Activated naive CD4-positive, alpha-beta T cell treated with Interleukin-2 at 50 U/mL for 16 hours (primary cell): Measurements from ENCODE around the gene ZDHHC19.
"Not testable (repeated sequence)": the region's sequence is repeated elsewhere in the genome, so short reads cannot be mapped to it uniquely, and the experiment has no call there.

Experiments
- DNase-seq: peaks from one replicate; pipeline ENCODE4 v3.0.0-alpha.2; 2020

ZDHHC19 gene

DNA sequence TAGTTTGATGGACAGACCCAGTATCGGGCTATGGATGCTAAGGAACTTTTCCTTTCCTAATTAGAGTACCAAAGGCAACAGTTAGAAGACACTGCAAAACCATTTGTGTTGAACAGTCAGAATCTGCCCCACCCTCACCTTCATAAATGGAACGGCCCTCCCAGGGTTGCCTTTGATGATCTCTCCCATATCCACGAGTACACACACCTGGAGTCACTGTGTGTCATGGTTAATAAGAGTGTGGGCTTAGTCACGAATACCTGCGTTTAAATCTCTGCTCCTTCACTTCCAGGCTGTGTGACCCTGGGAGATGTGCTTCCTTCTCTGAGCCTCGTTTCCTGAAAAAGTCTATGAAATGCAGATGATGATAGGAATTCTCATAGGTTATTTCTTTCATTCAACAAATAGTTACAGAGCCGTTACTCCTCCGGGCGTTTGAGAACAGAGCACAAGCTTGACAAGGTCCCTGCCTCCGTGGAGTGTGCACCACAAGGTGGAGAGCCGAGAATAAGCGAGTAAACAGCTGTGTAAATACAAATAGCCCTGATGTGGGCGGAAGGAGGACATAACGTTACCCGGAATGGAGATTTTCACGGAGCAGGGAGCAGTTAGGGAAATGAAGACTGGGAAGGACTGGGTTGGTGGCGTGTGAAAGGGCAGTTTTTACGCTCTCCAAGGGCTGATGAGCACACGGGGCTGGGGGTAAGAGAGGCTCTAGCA lies 11.8 kb upstream of the ZDHHC19 start:
- no peak for DNase-seq

DNA sequence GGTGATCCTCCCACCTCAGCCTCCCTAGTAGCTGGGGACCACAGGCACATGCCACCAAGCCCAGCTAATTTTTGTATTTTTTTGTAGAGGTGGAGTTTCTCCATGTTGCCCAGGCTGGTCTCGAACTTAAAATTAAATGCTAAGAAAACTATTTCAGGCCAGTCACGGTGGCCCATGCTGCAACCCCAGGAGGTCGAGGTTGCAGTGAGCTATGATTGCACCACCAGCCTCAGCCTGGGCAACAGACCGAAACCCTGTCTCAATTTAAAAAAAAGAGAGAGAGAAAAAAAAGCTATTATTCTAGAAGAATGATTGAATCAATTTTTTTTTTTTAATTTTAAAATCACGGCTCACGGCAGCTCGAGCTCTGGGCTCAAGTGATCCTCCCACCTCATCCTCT lies 9.8 kb upstream of the ZDHHC19 start:
- no peak for DNase-seq

DNA sequence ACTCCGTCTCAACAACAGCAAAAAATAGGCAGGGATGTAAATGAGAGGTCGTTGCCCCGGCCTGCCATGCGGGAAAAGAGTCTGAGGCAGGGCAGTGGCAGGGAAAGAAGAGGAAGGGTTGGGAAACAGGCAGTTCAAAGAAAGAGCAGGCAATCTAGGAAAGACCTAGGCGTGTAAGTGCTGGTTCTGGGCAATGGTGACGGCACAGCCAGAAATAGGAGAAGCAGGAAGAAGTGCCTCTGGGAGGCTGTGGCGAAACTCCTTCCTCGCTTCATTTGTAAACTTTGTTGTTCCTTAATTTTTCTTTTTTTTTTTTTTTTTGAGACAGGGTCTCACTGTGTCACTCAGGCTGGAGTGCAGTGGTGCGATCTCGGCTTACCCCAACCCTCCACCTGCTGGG lies 9.4 kb upstream of the ZDHHC19 start:
- DNase-seq: no peak

DNA sequence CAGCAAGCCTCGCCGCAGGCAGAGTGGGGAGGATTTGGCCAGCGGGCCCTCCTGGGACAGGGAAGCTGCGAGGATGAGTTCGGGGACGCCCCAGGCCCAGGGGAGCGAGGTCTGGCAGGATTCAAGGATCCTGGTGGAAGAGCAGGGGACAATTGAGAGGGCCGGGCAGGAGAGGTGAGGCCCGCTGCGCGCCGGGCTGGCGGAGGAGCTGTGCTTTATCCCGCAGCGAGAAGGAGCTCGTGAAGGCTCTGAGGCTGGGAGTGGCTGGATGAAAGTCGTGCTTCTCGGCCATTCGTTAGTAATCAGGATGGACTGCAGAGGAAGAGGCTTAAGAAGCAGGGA lies 8.7 kb upstream of the ZDHHC19 start:
- no peak for DNase-seq

DNA sequence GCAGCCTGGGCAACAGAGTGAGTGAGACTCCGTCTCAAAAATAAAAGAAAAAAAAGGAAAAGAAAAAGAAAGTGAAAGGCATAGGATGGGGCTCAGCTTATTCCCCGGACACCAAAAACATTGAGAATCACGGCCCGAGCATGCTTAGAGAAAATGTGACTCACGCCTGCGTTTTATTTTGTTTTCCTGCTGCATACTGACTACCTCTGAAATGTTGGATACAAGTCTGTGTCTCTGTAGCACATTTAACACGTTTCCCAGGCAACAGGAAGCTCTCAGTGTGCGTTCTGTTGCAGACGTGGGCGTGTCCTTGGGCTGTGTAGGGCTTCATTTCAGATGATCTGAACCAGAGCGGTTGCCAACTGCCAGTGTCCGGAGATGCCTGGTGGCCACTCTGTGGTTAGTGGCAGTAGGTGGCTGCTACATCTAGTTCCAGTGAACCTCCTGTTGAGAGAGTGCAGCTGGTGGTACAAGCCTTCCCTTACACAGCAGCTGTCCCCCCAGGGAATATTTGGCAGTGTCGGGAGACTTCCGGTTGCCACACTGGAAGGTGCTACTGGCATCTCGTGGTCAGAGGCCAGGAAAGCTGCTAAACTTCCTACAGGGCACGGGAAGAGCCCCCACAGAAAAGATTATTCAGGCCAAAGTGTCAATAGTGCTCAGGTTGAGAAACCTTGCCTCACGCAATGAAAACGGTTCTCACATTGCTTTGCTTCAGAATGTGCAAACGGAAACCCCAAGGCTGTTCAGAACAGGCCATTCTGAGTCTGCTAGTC lies 8.2 kb upstream of the ZDHHC19 start:
- DNase-seq: peak; percentile 56

DNA sequence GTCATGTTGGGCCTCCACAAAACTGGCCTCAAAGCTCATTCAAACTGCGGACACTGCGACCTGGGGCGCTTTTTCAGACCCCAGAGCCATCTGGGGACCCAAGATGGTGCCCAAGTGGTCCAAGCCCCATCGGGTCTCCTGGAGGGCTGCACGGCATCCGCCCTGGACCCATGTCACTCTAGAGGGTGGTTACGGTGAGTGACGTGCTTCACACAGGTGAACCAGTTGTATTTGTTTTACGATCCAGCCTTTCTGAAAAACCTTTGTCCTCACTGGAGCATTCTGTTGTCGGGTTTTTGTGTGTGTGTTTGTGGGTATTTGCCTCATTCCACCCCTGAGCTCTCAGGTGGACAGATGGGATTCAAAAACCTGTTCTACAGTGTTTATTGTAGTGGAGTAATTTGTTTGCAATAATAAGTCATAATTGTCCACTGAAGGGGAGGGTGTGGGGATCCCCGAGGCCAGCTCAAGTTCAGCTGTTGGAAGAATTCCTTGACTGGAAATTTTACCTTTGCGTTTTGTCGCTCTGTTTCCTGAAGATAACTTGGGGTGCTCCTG lies 7.0 kb upstream of the ZDHHC19 start:
- no peak for DNase-seq

DNA sequence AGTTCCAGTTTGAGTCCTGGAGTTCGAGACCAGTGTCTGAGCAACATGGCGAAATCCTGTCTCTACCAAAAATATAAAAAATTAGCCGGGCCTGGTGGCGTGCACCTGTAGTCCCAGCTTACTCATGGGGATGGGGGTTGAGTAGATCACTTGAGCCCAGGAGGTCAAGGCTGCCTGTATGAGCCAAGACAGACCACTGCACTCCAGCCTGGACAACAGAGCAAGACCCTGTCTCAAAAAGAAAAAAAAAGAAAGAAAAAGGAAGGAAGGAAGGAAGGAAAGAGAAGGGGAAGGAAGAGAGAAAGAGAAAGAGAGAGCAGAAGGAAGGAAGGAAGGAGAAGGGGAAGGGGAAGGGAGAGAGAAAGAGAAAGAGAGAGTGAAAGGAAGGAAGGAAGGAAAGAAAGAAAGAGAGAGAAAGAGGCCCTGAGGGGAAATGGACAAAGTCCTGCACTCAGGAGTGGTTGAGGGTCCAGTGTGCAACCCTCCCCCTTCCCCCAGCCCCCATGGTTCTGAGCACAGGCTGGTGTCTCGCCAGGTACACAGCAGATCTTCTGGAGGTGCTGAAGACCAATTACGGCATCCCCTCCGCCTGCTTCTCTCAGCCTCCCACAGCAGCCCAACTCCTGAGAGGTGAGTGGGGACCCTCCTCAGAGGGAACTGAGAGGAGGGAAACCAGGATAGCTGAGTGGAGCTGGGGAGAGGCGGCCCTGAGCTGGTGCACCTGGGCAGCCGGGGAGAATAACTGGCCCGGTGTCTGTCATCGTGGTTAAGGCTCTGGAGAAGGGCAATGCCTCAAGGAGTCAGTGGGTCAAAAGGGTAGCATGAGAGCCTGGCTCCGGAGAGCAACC lies 6.3 kb upstream of the ZDHHC19 start:
- no peak for DNase-seq

DNA sequence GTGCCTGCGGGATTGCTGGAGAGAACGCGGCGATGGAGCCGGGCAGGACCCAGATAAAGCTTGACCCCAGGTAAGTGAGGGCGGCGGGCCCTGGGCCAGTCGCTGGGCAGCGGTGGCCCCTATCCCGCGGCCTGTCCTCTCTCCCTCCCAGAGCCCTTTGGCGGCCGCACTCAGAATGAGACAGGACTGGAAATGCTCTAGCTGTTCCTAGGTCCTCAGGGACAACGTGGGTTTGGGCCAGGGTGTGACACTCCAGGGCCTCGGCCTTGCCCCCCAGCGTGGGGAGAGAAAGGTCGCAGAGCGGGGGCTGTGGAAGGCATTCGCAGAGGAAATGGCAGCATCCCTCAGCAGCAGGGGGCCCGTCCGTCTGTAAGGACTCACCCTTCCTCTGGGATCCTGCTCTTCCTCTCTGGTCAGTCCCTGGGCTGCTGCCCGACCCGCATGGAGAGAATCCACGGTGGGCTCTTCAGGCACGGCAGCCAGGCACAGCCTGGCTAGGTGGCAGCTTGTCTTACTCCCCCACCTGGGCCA lies 5.5 kb upstream of the ZDHHC19 start:
- DNase-seq: no peak

DNA sequence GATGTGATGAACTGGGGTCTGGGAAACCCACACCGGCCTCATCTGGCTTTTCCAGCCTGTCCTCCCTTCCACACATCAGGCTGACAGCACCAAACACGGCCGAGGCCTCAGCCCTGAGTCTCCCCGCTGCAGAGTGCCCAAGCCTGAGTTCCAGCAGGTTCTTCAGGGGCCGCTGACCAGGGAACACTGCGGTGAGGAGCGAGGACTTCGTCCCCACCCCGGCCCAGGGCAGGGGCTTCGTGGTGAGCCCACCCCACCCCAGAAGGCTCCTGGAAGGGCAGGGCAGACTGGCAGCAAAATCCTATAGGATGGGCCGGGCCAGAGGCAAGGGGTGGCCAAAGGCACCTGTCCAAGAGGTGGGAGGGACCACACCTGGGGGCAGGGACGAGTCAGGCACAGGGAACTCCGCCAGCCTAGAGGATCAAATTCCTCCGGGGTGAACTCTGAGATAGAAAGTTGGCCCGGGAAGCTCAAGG lies 4.9 kb upstream of the ZDHHC19 start, which contains the start of gene SLC51A:
Gene SLC51A, plus strand, starts transcription at position 446 of the 476 bp plus-strand sequence. CDS start 179 bp downstream, outside the sequence.
- DNase-seq: no peak

DNA sequence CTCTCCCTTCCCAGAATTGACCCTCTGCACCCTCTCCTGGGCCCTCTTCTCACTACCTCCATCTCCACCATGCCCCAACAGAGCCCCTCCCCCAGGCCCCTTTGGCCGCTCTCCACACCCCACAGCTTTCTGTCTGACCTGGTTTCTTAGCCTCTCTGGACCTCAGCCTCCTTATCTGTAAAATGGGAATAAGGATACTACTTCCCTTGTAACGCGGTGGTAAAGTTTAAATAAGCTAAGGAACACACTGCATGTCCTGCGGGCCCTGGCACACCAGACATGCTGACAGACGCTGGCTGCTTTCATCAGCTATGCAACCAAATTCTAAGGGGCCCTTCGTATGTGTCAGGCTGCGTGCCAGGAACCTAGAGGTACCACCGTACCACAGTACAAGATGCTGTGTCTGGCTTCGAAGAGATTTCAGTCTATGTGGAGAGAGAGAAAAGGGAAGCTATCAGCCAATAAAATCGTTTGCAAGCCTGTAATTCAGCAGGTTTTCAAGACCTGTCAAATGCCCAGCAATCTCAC lies 4.4 kb upstream of the ZDHHC19 start:
- DNase-seq: no peak

DNA sequence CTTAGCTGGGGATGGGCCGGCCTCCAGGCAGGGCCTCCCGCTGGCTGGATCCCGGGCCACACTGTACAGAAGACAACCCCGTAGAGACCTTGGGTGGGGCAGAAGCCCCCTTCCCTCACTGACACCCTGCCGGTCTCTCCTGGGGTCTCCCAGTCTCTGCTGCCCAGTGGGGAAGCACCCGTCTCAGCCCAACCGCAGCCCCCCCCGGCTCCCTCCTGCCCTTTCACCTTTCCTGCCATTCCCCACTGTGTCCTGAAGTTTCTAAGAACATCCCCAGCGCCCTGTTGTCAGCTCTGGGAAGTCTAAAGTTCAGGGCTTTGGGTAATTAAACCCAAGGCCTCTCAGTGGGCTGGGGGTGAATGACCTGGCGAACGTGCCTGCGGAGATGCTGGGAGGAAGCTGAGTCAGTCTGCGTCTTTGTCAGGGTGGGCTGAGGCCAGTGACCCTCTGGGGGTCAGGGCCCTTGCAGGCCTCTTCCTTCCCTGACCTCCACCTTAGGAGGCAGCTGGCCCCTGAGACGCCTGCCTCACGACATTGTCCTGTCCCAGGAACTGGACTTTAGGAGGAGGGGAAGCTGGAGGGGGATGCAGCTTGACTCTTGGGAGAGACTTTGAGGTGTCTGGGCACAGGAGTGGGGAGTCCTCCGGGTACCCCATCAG lies 3.7 kb upstream of the ZDHHC19 start:
- DNase-seq: no peak

DNA sequence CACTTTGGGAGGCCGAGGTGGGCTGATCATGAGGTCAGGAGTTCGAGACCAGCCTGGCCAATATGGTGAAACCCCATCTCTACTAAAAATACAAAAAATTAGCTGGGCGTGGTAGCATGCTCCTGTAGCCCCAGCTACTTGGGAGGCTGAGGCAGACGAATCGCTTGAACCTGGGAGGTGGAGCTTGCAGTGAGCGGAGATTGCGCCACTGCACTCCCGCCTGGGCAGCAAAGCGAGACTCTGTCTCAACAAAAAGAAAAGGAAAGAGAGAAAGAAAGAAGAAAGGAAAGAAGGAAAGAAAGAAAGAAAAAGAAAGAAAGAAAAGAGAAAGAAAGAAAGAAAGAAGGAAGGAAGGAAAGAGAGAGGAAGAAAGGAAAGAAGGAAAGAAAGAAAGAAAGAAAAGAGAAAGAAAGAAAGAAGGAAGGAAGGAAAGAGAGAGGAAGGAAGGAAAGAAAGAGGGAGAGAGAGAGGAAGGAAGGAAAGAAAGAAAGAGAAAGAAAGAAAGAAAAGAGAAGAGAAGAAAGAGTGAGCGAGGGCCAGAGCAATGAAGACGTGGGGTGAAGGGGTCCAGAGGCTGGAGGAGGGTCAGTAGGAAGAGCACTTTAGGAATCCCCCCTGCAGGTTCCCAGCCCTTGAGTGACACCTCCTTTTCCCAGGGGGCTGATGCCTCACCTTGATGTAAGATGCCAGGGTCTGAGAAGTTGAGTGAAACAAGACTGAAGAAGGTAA lies 1.1 kb downstream of the ZDHHC19 start:
- DNase-seq: not testable (repeated sequence)

DNA sequence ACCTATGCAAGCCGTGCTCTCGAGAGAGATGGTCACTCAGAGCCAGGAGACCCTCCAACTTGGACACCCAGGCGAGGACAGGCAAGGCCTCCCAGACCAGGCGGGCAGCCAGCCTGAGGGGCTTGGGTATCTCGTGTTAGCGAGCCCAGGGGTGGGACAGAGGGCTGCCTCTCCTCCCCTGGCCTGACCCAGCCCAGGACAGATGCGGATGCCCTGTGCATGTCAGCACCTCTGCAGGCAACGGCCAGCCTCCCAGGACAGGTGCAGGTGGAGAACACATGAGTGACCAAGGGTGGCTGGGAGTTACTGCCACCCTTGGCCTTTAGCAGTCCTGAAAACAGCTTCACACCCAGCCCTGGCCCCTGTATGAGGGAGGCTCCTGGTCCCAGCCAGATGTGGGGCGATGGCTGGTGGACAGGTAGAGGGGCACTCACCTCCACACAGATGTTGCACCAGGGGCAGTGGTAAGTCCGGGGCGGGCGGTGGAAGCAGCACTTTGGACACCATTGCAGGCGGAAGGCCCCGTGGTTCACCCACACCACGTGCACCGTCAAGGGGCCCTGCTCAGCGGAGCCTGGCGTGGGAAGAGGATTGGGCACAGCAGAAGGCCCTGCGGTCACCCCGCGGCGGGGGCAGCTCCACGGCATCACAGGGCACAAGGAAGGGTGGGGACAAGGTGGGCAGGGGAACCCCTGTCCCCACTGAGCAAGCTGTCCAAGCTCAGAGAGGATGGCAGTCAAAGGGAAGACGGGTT lies 2.1 kb downstream of the ZDHHC19 start:
- DNase-seq: no peak

DNA sequence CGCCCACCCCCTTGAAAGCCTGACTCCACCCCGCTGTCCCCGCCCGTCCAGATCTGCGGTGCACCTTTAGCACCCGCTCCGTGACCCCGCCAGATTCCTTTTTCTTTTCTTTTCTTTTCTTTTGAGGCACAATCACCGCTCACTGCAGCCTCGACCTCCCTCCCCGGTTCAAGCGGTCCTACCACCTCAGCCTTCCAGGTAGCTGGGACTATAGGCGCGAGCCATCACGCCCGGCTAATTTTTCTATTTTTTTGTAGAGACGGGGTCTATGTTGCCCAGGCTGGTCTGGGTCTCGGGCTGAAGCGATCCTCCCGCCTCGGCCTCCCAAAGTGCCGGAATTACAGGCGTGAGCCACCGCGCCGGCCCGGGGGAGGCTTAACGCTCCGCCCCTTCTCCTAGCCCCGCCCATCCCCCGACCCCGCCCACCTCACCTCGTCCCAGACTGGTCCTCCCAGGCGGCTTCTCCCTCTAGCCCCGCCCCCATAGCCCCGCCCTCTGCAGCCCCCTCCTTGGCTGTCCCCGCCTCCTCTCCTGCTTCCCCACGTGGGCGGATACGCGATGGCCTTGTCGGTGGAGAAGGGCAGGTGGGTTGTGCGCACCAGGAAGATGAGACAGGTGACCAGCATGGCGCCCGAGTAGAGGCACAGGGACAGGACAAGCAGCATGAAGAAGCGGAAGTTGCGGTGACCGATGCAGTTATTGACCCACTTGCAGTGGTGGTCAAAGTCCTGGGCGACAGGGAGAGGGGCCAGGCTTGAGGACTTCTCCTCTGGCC lies 3.2 kb downstream of the ZDHHC19 start:
- peak; percentile 54 for DNase-seq

DNA sequence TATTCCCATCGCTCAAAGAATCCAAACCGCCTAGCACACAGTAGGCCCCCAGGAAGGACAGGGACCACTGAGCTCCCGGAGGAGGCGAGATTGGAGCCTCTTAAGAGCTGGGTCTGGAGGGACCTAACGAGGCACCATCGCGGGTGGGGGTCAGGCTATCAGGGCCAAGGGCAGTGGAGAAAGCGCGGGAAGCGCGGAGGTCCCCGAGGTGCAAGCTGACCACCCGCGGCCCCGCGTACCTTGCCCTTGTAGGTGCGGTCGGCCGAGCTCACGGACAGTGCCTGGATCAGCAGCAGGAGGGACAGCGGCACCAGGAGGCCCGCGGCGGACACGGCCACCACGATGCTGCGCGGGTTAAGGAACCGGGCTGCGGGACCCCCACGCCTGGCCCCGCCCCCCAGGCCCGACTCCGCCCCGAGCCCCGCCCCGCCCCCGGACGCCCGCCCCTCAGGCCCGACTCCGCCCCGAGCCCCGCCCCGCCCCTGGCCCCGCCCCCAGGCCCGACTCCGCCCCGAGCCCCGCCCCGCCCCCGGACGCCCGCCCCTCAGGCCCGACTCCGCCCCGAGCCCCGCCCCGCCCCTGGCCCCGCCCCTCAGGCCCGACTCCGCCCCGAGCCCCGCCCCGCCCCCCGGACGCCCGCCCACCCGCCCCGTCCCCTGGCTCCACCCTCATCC lies 3.9 kb downstream of the ZDHHC19 start:
- peak; percentile 30 for DNase-seq

DNA sequence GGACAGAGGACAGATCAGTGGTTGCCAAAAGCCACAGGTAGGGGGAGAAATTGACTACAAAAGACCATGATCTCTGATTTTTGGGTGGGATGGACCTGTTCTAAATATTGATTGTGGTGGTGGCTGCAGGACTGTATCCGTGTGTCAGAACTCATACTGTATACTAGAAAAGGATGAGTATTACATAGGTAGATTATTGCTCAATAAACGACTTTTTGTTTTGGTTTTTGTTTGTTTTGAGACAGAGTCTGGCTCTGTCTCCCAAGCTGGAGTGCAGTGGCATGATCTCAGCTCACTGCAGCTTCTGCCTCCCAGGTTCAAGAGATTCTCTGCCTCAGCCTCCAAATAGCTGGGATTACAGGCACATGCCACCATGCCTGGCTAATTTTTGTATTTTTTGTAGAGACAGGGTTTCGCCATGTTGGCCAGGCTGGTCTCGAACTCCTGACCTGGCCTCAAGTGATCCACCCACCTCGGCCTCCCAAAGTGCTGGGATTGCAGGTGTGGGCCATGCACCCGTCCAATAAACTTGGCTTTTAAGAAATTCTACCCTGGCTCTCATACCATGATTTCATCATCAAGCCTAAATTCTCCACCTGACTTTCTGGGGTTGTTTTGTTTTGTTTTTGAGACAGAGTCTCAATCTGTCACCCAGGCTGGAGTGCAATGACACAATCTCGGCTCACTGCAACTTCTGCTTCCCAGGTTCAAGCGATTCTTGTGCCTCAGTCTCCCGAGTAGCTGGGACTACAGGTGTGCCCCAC lies 5.6 kb downstream of the ZDHHC19 start:
- not testable (repeated sequence) for DNase-seq

DNA sequence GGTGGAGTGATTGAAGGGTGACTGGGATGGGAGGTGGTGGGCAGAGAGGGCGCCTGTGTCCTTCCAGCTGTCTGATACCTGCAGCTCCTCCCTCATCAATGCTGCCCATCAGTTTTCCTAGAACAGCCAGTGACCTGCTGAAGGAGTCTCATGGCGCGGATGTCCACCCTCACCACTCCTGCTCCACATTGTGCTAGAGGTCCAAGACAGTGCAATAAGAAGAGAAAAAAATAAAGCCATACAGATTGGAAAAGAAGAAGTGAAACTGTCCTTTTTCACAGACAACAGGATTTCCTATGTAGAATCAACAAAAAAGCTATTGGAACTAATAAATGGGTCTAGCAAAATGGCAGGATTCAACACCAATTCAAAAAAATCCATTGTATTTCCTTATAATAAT lies 7.4 kb downstream of the ZDHHC19 start:
- DNase-seq: no peak

DNA sequence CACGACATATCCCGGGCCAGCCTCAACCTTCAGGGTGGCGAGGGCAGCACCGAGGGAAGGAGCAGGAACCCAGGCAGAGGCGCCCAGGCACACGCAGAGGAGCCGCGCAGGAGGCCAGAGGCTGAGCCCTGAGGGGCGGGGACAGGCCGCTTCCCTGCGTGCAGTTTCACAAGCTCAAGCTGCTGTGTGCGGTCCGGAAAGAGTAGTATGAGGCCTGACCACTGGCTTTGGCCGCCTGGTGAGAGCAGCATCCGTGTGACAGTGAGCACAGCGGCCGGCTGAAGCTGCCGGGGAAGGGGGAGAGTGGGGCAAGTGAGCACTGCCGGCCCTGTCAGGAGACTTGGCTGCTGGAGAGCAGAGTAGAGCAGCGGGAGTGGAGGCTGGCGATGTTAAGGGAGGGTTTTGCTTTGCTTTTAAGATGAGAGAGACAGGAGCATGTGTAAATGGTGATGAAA lies 8.7 kb downstream of the ZDHHC19 start:
- DNase-seq: no peak
